Kidney glomerular epithelial cell (primary cell): ENCODE results near the gene FAT1.
A peak's percentile ranks its signal among the peaks of the same experiment; 100 is the strongest.

Source experiments
- DNase-seq: peaks from one replicate; lab custom pipeline; 2025; lab: John Stamatoyannopoulos, UW

FAT1 gene

GRCh38 chr4:186749611-186750281 is 26.1 kb upstream of the FAT1 start:
- no peak for DNase-seq

- no peak for DNase-seq
Measured at GRCh38 chr4:186746581-186746980, 22.9 kb upstream of the FAT1 start.

- DNase-seq, result no peak
Measured at GRCh38 chr4:186743261-186743660, 19.6 kb upstream of the FAT1 start.

- no peak for DNase-seq
Measured at GRCh38 chr4:186740822-186741221, 17.2 kb upstream of the FAT1 start.

- DNase-seq, result no peak
Measured at GRCh38 chr4:186739802-186740434, 16.3 kb upstream of the FAT1 start.

- DNase-seq, result no peak
Measured at GRCh38 chr4:186739317-186739716, 15.7 kb upstream of the FAT1 start.

- DNase-seq, result no peak
Measured at GRCh38 chr4:186738421-186738820, 14.8 kb upstream of the FAT1 start.

GRCh38 chr4:186737427-186737826 is 13.8 kb upstream of the FAT1 start:
- no peak for DNase-seq

- no peak for DNase-seq
Measured at GRCh38 chr4:186736466-186736865, 12.8 kb upstream of the FAT1 start.

- no peak for DNase-seq
Measured at GRCh38 chr4:186734251-186734650, 10.6 kb upstream of the FAT1 start.

- no peak for DNase-seq
Measured at GRCh38 chr4:186733778-186734177, 10.1 kb upstream of the FAT1 start.

- no peak for DNase-seq
Measured at GRCh38 chr4:186730621-186731020, 7.0 kb upstream of the FAT1 start.

- no peak for DNase-seq
Measured at GRCh38 chr4:186729856-186730255, 6.2 kb upstream of the FAT1 start.

GRCh38 chr4:186728631-186729271 is 5.1 kb upstream of the FAT1 start:
- peak; percentile 65 for DNase-seq

- DNase-seq, result peak; percentile 54
Measured at GRCh38 chr4:186727977-186728519, 4.4 kb upstream of the FAT1 start.

- DNase-seq, result peak; percentile 62
Measured at GRCh38 chr4:186727169-186727976, 3.7 kb upstream of the FAT1 start.

- DNase-seq, result peak; percentile 59
Measured at GRCh38 chr4:186726426-186727168, 2.9 kb upstream of the FAT1 start.

GRCh38 chr4:186725469-186726425 is 2.1 kb upstream of the FAT1 start:
- DNase-seq, result peak; percentile 82

GRCh38 chr4:186724864-186725468 is 1.3 kb upstream of the FAT1 start:
- peak; percentile 76 for DNase-seq
